KOPT-K1 (cell line): ENCODE measurements around the gene MLYCD.

Source experiments
- H3K27ac ChIP-seq: fragments of 200-600 bp; sonication (generic); 2 replicates; pipeline ENCODE4 v1.5.1; 2016; ENCODE audit warnings: antibody characterized with exemption, mild to moderate bottlenecking, low read depth, low read length; ENCODE audit not compliant: poor library complexity, severe bottlenecking
- H3K36me3 ChIP-seq: fragments of 200-600 bp; sonication (generic); 2 replicates; pipeline ENCODE4 v1.5.1; 2017; ENCODE audit warnings: antibody characterized with exemption, mild to moderate bottlenecking, low read length, moderate library complexity; ENCODE audit not compliant: insufficient read depth
- H3K9me3 ChIP-seq: fragments of 200-600 bp; sonication (generic); 2 replicates; pipeline ENCODE4 v1.5.1; 2017; ENCODE audit warnings: antibody characterized with exemption, low read length, mild to moderate bottlenecking; ENCODE audit not compliant: insufficient read depth, poor library complexity, severe bottlenecking

The MLYCD gene

DNA sequence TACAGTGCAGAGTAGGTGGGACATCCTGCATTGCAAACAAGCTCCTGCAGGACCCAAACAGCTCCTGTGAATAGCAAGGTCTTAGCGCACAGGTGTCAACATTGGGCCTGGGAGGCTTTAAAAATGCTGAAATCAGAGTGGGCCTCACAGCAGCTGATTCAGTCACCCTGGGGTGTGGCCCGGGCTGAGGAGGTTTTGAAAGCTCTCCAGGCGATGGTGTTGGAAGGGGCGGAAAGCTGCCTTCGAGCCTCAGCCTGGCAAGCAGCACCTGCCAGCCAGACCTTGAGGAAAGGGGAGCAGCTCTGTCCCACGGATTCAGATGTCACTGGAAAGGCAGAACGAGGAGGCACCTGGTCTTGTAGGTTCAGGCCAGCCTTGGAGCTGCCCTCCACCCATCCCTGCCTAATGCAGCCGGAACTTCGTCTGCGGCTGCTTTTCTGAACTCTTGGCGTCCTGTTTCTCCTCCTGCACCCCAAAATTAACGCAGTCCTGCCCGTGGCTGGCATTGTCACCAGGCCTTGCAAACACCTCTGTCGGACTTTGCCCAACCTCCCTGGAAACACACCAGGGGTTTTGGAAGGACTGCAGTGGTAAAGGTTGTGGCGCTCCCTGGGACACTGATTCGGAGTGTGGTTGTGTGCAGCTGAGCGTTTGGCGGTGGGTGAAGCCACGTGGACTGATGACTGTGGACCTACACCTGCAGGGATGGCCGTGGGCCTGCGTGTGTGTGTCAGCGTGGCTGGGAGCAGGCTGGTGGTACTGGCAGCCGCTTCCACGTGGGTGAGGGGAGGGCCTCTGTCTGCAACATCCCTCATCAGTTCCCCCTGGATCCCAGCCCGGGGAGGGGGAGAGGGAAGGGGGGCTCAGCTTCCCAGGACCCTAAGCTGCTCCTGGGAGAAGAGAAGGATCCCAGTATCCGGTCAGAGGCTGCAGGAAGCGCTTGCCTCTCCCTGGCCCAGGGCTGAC is 72.5 kb downstream of the MLYCD start:
- H3K9me3 ChIP-seq: no peaks in the 10 kb centered on the region
- no peak overlapping the region for H3K27ac ChIP-seq
- H3K36me3 ChIP-seq: no peaks in the 10 kb centered on the region

GRCh38 chr16:83972256-83973008 is 73.5 kb downstream of the MLYCD start:
- H3K9me3 ChIP-seq: peaks cover 1% of the 10 kb centered on the region
- no peaks in the 10 kb centered on the region for H3K36me3 ChIP-seq
- H3K27ac ChIP-seq: no peak overlapping the region

GRCh38 chr16:83973077-83973476 is 74.2 kb downstream of the MLYCD start:
- H3K36me3 ChIP-seq: no peaks in the 10 kb centered on the region
- H3K9me3 ChIP-seq: peaks cover 8% of the 10 kb centered on the region
- H3K27ac ChIP-seq: no peak overlapping the region

GRCh38 chr16:83973581-83974385 is 74.9 kb downstream of the MLYCD start:
- Histone ChIP-seq H3K9me3 (peaks cover 15% of the 10 kb centered on the region), H3K36me3 (no peaks in the 10 kb centered on the region), H3K27ac (no peak overlapping the region)

DNA sequence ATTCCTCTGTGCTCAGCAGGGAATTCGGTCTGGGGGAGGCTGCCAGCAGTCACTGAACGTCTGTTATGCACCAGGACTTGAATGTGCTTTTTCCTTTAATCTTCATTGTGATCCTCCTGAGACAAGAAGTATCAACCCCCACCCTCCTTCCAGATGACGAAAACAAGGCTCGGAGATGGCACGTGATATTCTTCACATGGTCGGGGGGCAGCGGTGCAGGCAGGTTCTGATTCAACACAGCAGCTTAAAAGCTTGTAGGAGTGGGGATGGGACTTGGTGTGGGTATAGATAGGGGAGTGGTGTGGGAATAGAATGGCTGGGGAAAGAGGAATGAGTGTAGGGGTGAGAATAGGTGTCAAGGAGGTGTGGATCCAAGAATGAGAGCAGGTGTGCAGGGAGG is 75.6 kb downstream of the MLYCD start:
- Histone ChIP-seq H3K27ac (no peak overlapping the region), H3K36me3 (no peaks in the 10 kb centered on the region), H3K9me3 (peaks cover 22% of the 10 kb centered on the region)

GRCh38 chr16:83975590-83976260 is 76.8 kb downstream of the MLYCD start:
- Histone ChIP-seq H3K36me3 (no peaks in the 10 kb centered on the region), H3K9me3 (peaks cover 23% of the 10 kb centered on the region), H3K27ac (no peak overlapping the region)
